ENCODE measurements around the gene PCDH12. TPM values are rescaled to one million over a fixed set of nuclear protein-coding genes. Genes with fewer than 3 reads are reported as not detected.

PCDH12 gene
- total and polyA plus RNA-seq, 7 experiments from 2014 or later = 0.11 to 1.5 (median 0.54) TPM; not detected in 3

DNA sequence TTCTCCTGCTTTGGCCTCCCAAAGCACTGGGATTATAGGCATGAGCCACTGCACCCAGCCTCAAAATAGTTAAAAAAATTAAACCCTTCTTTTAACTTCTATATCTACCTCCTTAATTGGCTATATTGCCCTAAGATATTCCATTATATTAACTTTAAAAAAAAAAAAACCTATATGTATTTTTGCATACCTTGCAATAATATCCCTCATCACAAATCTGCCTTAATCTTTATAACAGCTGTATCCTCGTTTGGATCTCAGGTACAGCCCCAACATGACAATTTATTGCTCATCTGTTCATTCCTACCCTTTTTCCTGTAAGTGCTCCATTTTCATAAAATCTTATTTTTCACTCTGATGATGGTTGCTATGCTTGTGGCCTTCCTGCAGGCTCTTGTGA, 42.2 kb upstream of the PCDH12 start:
- H3K27ac ChIP-seq (ENCODE audit: low read depth, low read length) = no peak overlapping the region
- peaks cover 0 to 20% of the 10 kb centered on the region in 2 donors for H3K4me1 ChIP-seq (ENCODE audit: control insufficient read depth in 2 of 2, insufficient read depth in 2 of 2, low read length in 2 of 2)
- H3K27me3 Mint-ChIP-seq = no peaks in the 10 kb centered on the region
- no peak overlapping the region for H3K4me3 Mint-ChIP-seq
- DNase-seq (no peak), ATAC-seq (no peak)
- peaks cover 13 to 40% (median 23%) of the 10 kb centered on the region in 7 donors for H3K4me1 Mint-ChIP-seq
- CTCF ChIA-PET = interaction anchor here (0.7 to 2.0 kb wide), 8 partner anchors 9 to 143 kb away, joined by 3 to 8 read pairs (median 4); no protein-coding TSS in a partner anchor
- H3K9me3 Mint-ChIP-seq = no peaks in the 10 kb centered on the region
- intact Hi-C loops (cut with micrococcal nuclease) = loop anchor here (1.0 to 10.0 kb wide), 4 partner anchors 15 to 325 kb away; partner anchors contain the start of gene SPRY4 (in 1 of the 2)
- POLR2A ChIA-PET = interaction anchor here (3.6 kb wide), 1 partner anchor 13 kb away, joined by 17 read pairs; the partner anchor contains the start of gene GNPDA1
- H3K9me3 ChIP-seq (ENCODE audit: control insufficient read depth in 2 of 3, low read length in 3 of 3) = no peaks in the 10 kb centered on the region
- H3K36me3 Mint-ChIP-seq = peaks cover 0 to 45% (median 14%) of the 10 kb centered on the region in 5 donors
- H3K36me3 ChIP-seq (ENCODE audit: control insufficient read depth in 2 of 3, insufficient read depth in 3 of 3, low read length in 3 of 3) = peaks cover 0 to 19% (median 11%) of the 10 kb centered on the region in 3 experiments
- H3K27ac Mint-ChIP-seq = peak overlapping the region in 5 of 9 donors; percentile 11 to 77 (median 20)
- no peaks in the 10 kb centered on the region for H3K27me3 ChIP-seq (ENCODE audit: control insufficient read depth in 2 of 2, insufficient read depth in 2 of 2, low read length in 2 of 2)
- no peak overlapping the region for H3K4me3 ChIP-seq (ENCODE audit: low read length)

DNA sequence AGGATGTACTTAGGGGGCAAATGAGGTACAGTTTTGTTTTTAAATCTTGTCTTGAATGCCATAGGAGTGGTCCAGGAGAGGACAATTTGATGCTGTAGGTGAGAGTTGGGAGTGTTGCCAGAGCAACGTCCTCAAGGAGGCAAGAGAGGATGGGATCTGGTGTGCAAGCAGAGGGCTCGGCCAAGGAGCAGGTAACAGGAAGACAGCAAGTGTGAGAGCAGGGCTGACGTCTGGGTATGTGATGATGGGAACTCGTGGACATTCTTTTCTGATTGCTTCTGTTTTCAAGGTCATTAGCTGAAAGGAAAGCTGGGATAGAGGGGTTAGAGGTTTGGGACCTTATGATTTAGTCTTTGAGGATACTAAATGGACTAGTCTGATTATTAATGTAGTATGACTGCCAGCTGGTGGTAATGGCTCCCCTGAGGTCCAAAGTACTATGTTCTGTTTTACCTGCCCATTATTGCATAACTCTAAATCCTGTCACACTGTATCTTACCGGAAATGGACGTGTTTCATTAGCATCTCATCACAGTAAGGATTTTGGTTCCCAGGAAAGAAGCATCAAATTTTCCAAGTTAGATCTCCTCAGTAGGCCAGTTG, 39.5 kb upstream of the PCDH12 start:
- H3K4me1 ChIP-seq (ENCODE audit: control insufficient read depth in 2 of 2, insufficient read depth in 2 of 2, low read length in 2 of 2) = no peaks in the 10 kb centered on the region
- no peak overlapping the region for H3K4me3 ChIP-seq (ENCODE audit: low read length)
- H3K27me3 ChIP-seq (ENCODE audit: control insufficient read depth in 2 of 2, insufficient read depth in 2 of 2, low read length in 2 of 2) = no peaks in the 10 kb centered on the region
- H3K36me3 Mint-ChIP-seq = peaks cover 0 to 52% (median 24%) of the 10 kb centered on the region in 5 donors
- ChIA-PET CTCF (interaction anchor here (1.5 to 10.6 kb wide), 2 partner anchors 28 to 148 kb away, joined by 3 to 117 read pairs; partner anchors contain the start of gene RNF14), POLR2A (no interaction called here)
- H3K27ac Mint-ChIP-seq = peak overlapping the region in 3 of 9 donors; percentile 0 to 36 (median 4)
- intact Hi-C loops (cut with micrococcal nuclease) = no loop called here
- peaks cover under 1 to 24% (median 14%) of the 10 kb centered on the region in 7 donors for H3K4me1 Mint-ChIP-seq
- ATAC-seq (no peak), DNase-seq (no peak)
- no peak overlapping the region for H3K27ac ChIP-seq (ENCODE audit: low read depth, low read length)
- H3K27me3 Mint-ChIP-seq = no peaks in the 10 kb centered on the region
- H3K4me3 Mint-ChIP-seq = no peak overlapping the region
- H3K36me3 ChIP-seq (ENCODE audit: control insufficient read depth in 2 of 3, insufficient read depth in 3 of 3, low read length in 3 of 3) = peaks cover 6 to 18% (median 6%) of the 10 kb centered on the region in 3 experiments
- H3K9me3 Mint-ChIP-seq = no peaks in the 10 kb centered on the region
- no peaks in the 10 kb centered on the region for H3K9me3 ChIP-seq (ENCODE audit: control insufficient read depth in 2 of 3, low read length in 3 of 3)

DNA sequence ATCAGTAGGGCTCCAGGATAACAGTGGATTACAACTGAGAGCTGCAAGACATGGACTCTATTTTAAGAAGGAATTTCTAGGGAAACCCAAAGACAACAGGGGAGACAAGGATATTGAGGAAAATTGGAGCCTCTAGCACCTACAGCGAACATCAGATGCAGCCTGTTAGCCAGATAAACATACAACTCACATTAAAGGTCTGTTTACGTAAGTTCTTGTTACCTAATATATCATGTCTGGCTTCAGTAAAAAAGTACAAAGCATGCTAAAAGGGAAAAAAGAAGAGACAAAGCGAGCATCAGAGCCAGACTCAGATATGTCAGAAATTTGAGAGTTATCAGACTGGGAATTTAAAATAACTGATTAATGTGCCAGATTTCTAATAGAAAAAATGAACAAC, 37.7 kb upstream of the PCDH12 start:
- H3K9me3 ChIP-seq (ENCODE audit: control insufficient read depth in 2 of 3, low read length in 3 of 3) = no peaks in the 10 kb centered on the region
- peaks cover 6 to 8% (median 6%) of the 10 kb centered on the region in 3 experiments for H3K36me3 ChIP-seq (ENCODE audit: control insufficient read depth in 2 of 3, insufficient read depth in 3 of 3, low read length in 3 of 3)
- H3K27me3 ChIP-seq (ENCODE audit: control insufficient read depth in 2 of 2, insufficient read depth in 2 of 2, low read length in 2 of 2) = no peaks in the 10 kb centered on the region
- no peak for ATAC-seq
- no peak overlapping the region for H3K4me3 ChIP-seq (ENCODE audit: low read length)
- Mint-ChIP-seq H3K4me1 (peaks cover 4 to 21% (median 12%) of the 10 kb centered on the region in 7 donors), H3K4me3 (no peak overlapping the region), H3K9me3 (no peaks in the 10 kb centered on the region), H3K27me3 (no peaks in the 10 kb centered on the region), H3K27ac (no peak overlapping the region), H3K36me3 (peaks cover 0 to 38% (median 24%) of the 10 kb centered on the region in 5 donors)
- H3K4me1 ChIP-seq (ENCODE audit: control insufficient read depth in 2 of 2, insufficient read depth in 2 of 2, low read length in 2 of 2) = no peaks in the 10 kb centered on the region
- intact Hi-C loops (cut with micrococcal nuclease) = no loop called here
- CTCF ChIA-PET = interaction anchor here (0.9 to 10.6 kb wide), 4 partner anchors 16 to 150 kb away, joined by 3 to 117 read pairs (median 10); no protein-coding TSS in a partner anchor
- no peak overlapping the region for H3K27ac ChIP-seq (ENCODE audit: low read depth, low read length)
- DNase-seq = no peak
- POLR2A ChIA-PET = interaction anchor here (0.6 to 1.2 kb wide), 3 partner anchors 159 to 868 kb away, joined by 3 to 4 read pairs (median 3); no protein-coding TSS in a partner anchor

DNA sequence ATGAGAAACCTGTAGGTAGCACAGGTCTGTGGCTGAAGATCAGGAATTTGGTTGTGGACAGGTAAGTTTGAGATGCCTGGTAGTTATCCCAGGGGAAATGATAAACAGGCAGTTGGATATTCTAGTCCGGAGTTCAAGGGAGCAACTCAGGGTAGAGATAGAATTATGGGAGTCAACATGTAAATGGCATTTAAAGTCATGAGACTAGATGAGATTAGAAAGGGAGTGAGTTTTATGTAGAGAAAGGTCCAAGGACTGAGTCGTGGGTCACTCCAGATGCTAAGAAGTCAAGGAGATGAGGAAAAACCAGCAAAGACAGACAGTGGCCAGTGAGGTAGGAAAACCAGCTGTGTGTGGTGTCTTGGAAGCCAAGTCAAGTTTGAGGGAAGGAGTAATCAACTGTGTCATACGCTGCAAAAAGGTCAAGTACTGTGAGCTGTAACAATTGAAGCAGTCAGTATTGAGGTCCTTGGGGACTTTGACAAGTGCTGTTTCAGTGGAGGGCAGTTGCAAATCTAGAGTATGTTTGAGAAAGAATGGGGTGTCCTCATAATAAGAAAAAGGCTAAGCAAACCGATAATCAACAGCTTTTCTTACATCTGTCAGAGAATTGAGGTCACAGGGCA, 36.6 kb upstream of the PCDH12 start:
- Mint-ChIP-seq H3K36me3 (peaks cover 0 to 33% (median 22%) of the 10 kb centered on the region in 5 donors), H3K9me3 (no peaks in the 10 kb centered on the region), H3K27ac (peak overlapping the region in 1 of 9 donors; percentile 24), H3K4me1 (peaks cover 4 to 21% (median 7%) of the 10 kb centered on the region in 7 donors), H3K27me3 (no peaks in the 10 kb centered on the region), H3K4me3 (no peak overlapping the region)
- ChIA-PET CTCF (interaction anchor here (0.6 to 10.6 kb wide), 5 partner anchors 17 to 703 kb away, joined by 3 to 117 read pairs (median 4); no protein-coding TSS in a partner anchor), POLR2A (interaction anchor here (0.5 to 0.6 kb wide), 2 partner anchors 109 to 299 kb away, joined by 3 to 4 read pairs; no protein-coding TSS in a partner anchor)
- Histone ChIP-seq H3K4me3 (ENCODE audit: low read length) (no peak overlapping the region), H3K4me1 (ENCODE audit: control insufficient read depth in 2 of 2, insufficient read depth in 2 of 2, low read length in 2 of 2) (no peaks in the 10 kb centered on the region), H3K9me3 (ENCODE audit: control insufficient read depth in 2 of 3, low read length in 3 of 3) (no peaks in the 10 kb centered on the region), H3K27ac (ENCODE audit: low read depth, low read length) (no peak overlapping the region), H3K27me3 (ENCODE audit: control insufficient read depth in 2 of 2, insufficient read depth in 2 of 2, low read length in 2 of 2) (no peaks in the 10 kb centered on the region), H3K36me3 (ENCODE audit: control insufficient read depth in 2 of 3, insufficient read depth in 3 of 3, low read length in 3 of 3) (peaks cover 4 to 6% (median 6%) of the 10 kb centered on the region in 3 experiments)
- no peak for DNase-seq
- ATAC-seq = no peak
- intact Hi-C loops (cut with micrococcal nuclease) = loop anchor here (5.0 kb wide), 2 partner anchors 553 to 703 kb away; no protein-coding TSS in a partner anchor

DNA sequence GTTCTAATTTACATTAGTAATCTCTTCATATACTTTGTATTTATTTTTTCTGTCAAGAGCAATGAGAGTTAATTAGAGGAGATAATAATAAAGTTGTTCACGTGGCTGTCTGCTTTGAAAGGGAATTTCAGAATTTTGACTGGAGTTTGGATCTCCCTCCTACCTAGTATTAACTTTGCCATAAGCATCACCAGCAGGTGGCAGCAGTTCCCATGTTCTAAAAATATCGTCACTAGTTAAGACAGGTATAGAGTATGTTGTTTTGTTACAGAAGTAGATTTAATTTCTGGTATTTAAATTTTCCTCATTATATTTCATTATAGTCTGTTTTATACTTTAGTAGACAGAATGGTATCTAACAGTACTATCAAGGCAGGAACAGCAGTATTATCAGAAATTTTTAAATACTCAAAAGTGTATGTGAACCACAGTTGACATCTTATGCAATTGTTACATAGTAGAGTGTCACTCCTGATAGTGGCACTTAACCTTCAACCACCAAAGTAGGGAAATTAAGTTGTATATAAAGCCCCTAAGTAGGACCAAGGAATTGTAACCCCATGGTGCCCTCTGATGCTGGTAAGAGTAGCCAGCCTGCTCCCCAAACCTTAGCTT, 34.5 kb upstream of the PCDH12 start:
- Mint-ChIP-seq H3K27me3 (no peaks in the 10 kb centered on the region), H3K4me3 (no peak overlapping the region), H3K9me3 (no peaks in the 10 kb centered on the region), H3K4me1 (peaks cover 4 to 18% (median 7%) of the 10 kb centered on the region in 7 donors), H3K36me3 (peaks cover 0 to 33% (median 20%) of the 10 kb centered on the region in 5 donors), H3K27ac (peak overlapping the region in 2 of 9 donors; percentile 52 to 71)
- CTCF ChIA-PET = interaction anchor here (0.6 to 10.6 kb wide), 16 partner anchors 15 to 430 kb away, joined by 3 to 117 read pairs (median 4); partner anchors contain the start of gene GNPDA1
- no peaks in the 10 kb centered on the region for H3K27me3 ChIP-seq (ENCODE audit: control insufficient read depth in 2 of 2, insufficient read depth in 2 of 2, low read length in 2 of 2)
- H3K9me3 ChIP-seq (ENCODE audit: control insufficient read depth in 2 of 3, low read length in 3 of 3) = no peaks in the 10 kb centered on the region
- intact Hi-C loops (cut with micrococcal nuclease) = loop anchor here (1.0 to 5.0 kb wide), 8 partner anchors 23 to 707 kb away; no protein-coding TSS in a partner anchor
- H3K36me3 ChIP-seq (ENCODE audit: control insufficient read depth in 2 of 3, insufficient read depth in 3 of 3, low read length in 3 of 3) = peaks cover 6 to 11% (median 9%) of the 10 kb centered on the region in 3 experiments
- H3K4me3 ChIP-seq (ENCODE audit: low read length) = no peak overlapping the region
- no peaks in the 10 kb centered on the region for H3K4me1 ChIP-seq (ENCODE audit: control insufficient read depth in 2 of 2, insufficient read depth in 2 of 2, low read length in 2 of 2)
- ATAC-seq = peak; percentile 88
- no peak overlapping the region for H3K27ac ChIP-seq (ENCODE audit: low read depth, low read length)
- peak; percentile 49 to 77 (median 69) for DNase-seq
- POLR2A ChIA-PET = interaction anchor here (0.5 to 1.7 kb wide), 5 partner anchors 23 to 122 kb away, joined by 3 to 5 read pairs (median 3); no protein-coding TSS in a partner anchor

DNA sequence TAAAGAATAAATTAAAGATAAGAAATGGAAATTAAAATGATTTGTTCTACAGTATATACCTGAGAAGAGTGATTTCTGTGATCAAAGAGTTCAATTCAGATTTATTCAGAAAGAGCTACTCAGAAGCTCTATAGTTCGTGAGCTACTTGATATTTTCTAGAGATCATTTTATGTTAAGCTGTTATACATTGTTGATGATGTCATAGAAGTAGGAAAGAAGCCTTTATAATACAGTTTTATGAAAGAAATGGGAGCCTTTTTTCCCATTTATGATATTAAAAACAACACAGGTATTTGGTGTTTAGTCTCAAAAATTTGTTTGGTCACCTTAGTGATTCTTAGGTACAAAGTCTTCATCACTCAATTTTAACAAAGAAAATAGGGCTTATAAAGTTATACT, 31.7 kb upstream of the PCDH12 start:
- CTCF ChIA-PET = interaction anchor here (0.6 to 10.6 kb wide), 19 partner anchors 14 to 296 kb away, joined by 3 to 117 read pairs (median 6); partner anchors contain the start of genes GNPDA1 and RNF14
- no peaks in the 10 kb centered on the region for H3K9me3 Mint-ChIP-seq

More for the DNA sequence above, 31.7 kb upstream of the PCDH12 start:
- Mint-ChIP-seq H3K27me3 (no peaks in the 10 kb centered on the region), H3K27ac (no peak overlapping the region), H3K4me1 (peaks cover 2 to 15% (median 5%) of the 10 kb centered on the region in 7 donors), H3K36me3 (peaks cover 6 to 42% (median 21%) of the 10 kb centered on the region in 5 donors), H3K4me3 (no peak overlapping the region)
- Histone ChIP-seq H3K27ac (ENCODE audit: low read depth, low read length) (no peak overlapping the region), H3K4me3 (ENCODE audit: low read length) (no peak overlapping the region), H3K9me3 (ENCODE audit: control insufficient read depth in 2 of 3, low read length in 3 of 3) (no peaks in the 10 kb centered on the region), H3K27me3 (ENCODE audit: control insufficient read depth in 2 of 2, insufficient read depth in 2 of 2, low read length in 2 of 2) (no peaks in the 10 kb centered on the region), H3K4me1 (ENCODE audit: control insufficient read depth in 2 of 2, insufficient read depth in 2 of 2, low read length in 2 of 2) (no peaks in the 10 kb centered on the region), H3K36me3 (ENCODE audit: control insufficient read depth in 2 of 3, insufficient read depth in 3 of 3, low read length in 3 of 3) (peaks cover 10 to 32% (median 14%) of the 10 kb centered on the region in 3 experiments)
- DNase-seq = no peak
- intact Hi-C loops (cut with micrococcal nuclease) = loop anchor here (5.0 kb wide), 2 partner anchors 558 to 708 kb away; no protein-coding TSS in a partner anchor
- ATAC-seq = no peak
- POLR2A ChIA-PET = interaction anchor here (0.7 to 2.7 kb wide), 5 partner anchors 20 to 36 kb away, joined by 4 to 8 read pairs (median 5); partner anchors contain the start of gene RNF14
